ENCODE data around the gene SYNC.

DNA sequence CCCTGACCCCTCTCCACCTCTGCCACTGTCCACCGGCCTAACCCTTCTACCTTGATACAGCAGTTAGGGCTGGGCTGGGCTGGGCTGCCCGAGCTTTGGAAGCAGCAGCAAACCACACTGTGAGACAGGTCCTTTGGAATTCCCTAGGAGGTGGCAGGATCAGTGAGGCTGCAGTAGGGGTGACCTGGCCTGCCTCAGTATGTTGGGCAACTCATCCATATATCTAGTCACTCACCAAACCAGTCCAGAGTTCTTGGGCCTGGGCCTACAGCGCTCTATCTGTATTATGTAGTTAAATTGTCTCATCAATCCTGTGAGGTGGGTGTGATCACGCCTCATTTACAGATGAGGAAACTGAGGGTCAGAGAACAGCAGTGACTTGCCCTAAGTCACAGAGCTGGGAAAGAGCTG is 13.3 kb upstream of the SYNC start:
- TF ChIP-seq, protein P1, sequence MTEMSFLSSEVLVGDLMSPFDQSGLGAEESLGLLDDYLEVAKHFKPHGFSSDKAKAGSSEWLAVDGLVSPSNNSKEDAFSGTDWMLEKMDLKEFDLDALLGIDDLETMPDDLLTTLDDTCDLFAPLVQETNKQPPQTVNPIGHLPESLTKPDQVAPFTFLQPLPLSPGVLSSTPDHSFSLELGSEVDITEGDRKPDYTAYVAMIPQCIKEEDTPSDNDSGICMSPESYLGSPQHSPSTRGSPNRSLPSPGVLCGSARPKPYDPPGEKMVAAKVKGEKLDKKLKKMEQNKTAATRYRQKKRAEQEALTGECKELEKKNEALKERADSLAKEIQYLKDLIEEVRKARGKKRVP (CRISPR knock-in tag; IDR thresholded peaks at IDR 0.05), result no peak
- no peak for TF ChIP-seq ETS2 (tag; IDR thresholded peaks at IDR 0.05; ENCODE audit: borderline replicate concordance, poor library complexity, severe bottlenecking)
- TF ChIP-seq, protein P2, sequence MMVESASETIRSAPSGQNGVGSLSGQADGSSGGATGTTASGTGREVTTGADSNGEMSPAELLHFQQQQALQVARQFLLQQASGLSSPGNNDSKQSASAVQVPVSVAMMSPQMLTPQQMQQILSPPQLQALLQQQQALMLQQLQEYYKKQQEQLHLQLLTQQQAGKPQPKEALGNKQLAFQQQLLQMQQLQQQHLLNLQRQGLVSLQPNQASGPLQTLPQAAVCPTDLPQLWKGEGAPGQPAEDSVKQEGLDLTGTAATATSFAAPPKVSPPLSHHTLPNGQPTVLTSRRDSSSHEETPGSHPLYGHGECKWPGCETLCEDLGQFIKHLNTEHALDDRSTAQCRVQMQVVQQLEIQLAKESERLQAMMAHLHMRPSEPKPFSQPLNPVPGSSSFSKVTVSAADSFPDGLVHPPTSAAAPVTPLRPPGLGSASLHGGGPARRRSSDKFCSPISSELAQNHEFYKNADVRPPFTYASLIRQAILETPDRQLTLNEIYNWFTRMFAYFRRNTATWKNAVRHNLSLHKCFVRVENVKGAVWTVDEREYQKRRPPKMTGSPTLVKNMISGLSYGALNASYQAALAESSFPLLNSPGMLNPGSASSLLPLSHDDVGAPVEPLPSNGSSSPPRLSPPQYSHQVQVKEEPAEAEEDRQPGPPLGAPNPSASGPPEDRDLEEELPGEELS (CRISPR knock-in tag; IDR thresholded peaks at IDR 0.05; ENCODE audit: borderline replicate concordance), result no peak
- no peak for TF ChIP-seq FOS (IDR thresholded peaks at IDR 0.05; ENCODE audit: extremely low read depth, insufficient read length)
- TF ChIP-seq MAZ (CRISPR knock-in tag; conservative IDR thresholded peaks at IDR 0.05 in 1 of 2, IDR thresholded peaks at IDR 0.05 in 1 of 2), result no peak
- no peak for TF ChIP-seq SMC3 (conservative IDR thresholded peaks at IDR 0.05; ENCODE audit: insufficient read depth, low read depth, low read length)
- no peak for TF ChIP-seq MXI1 (IDR thresholded peaks at IDR 0.05; ENCODE audit: low read depth, low read length)
- TF ChIP-seq SMARCA4 (IDR thresholded peaks at IDR 0.05), result no peak
- no peak for TF ChIP-seq MAFK (IDR thresholded peaks at IDR 0.05; ENCODE audit: low read length)

Data from K562 (cell line).